ENCODE measurements around the gene EIF2D.

EIF2D gene

GRCh38 chr1:206563367-206564207 lies 48.7 kb downstream of the EIF2D start:
- Histone ChIP-seq H3K9ac (peak overlapping the region; percentile 38), H3K4me2 (peak overlapping the region; percentile 90), H3K4me3 (peak overlapping the region; percentile 55)

GRCh38 chr1:206560007-206560716 lies 52.1 kb downstream of the EIF2D start:
- H4K20me1 ChIP-seq = peaks cover 20% of the 10 kb centered on the region
- H3K4me3 ChIP-seq = peak overlapping the region; percentile 86
- peak overlapping the region; percentile 90 for H3K9ac ChIP-seq
- H3K36me3 ChIP-seq = peaks cover 42% of the 10 kb centered on the region
- H3K4me1 ChIP-seq = peaks cover 76% of the 10 kb centered on the region
- no peak for TF ChIP-seq Cebpa-rat (IDR thresholded peaks at IDR 0.05)
- H3K4me2 ChIP-seq = peak overlapping the region; percentile 90
- no peaks in the 10 kb centered on the region for H3K9me3 ChIP-seq
- H3K27me3 ChIP-seq = no peaks in the 10 kb centered on the region
- H3K27ac ChIP-seq = peak overlapping the region; percentile 93

More at GRCh38 chr1:206563367-206564207, 48.7 kb downstream of the EIF2D start:
- H3K36me3 ChIP-seq = peaks cover 76% of the 10 kb centered on the region
- H3K27me3 ChIP-seq = no peaks in the 10 kb centered on the region
- peaks cover 94% of the 10 kb centered on the region for H3K4me1 ChIP-seq
- TF ChIP-seq Cebpa-rat (IDR thresholded peaks at IDR 0.05) = no peak
- peak overlapping the region; percentile 93 for H3K27ac ChIP-seq
- peaks cover 55% of the 10 kb centered on the region for H4K20me1 ChIP-seq
- H3K9me3 ChIP-seq = no peaks in the 10 kb centered on the region

- H3K9me3 ChIP-seq = no peaks in the 10 kb centered on the region
- peaks cover 36% of the 10 kb centered on the region for H3K36me3 ChIP-seq
- no peaks in the 10 kb centered on the region for H3K27me3 ChIP-seq
- peaks cover 15% of the 10 kb centered on the region for H4K20me1 ChIP-seq
- H3K4me3 ChIP-seq = peak overlapping the region; percentile 86
- H3K9ac ChIP-seq = peak overlapping the region; percentile 90
- H3K4me2 ChIP-seq = peak overlapping the region; percentile 90
- TF ChIP-seq Cebpa-rat (IDR thresholded peaks at IDR 0.05) = no peak
- H3K4me1 ChIP-seq = peaks cover 76% of the 10 kb centered on the region
- peak overlapping the region; percentile 93 for H3K27ac ChIP-seq
Observed at GRCh38 chr1:206559672-206559995, 52.6 kb downstream of the EIF2D start.

- Histone ChIP-seq H3K27ac (peak overlapping the region; percentile 93), H3K4me3 (peak overlapping the region; percentile 86)
Observed at GRCh38 chr1:206558794-206559671, 53.2 kb downstream of the EIF2D start.

GRCh38 chr1:206557636-206558473 lies 54.4 kb downstream of the EIF2D start:
- Histone ChIP-seq H4K20me1 (no peaks in the 10 kb centered on the region), H3K36me3 (peaks cover 25% of the 10 kb centered on the region), H3K27me3 (no peaks in the 10 kb centered on the region), H3K9ac (peak overlapping the region; percentile 90), H3K4me1 (peaks cover 69% of the 10 kb centered on the region), H3K27ac (peak overlapping the region; percentile 93), H3K4me3 (peak overlapping the region; percentile 86), H3K9me3 (no peaks in the 10 kb centered on the region), H3K4me2 (peak overlapping the region; percentile 90)
- TF ChIP-seq Cebpa-rat (IDR thresholded peaks at IDR 0.05) = no peak

More at GRCh38 chr1:206558794-206559671, 53.2 kb downstream of the EIF2D start:
- H3K9me3 ChIP-seq = no peaks in the 10 kb centered on the region
- no peak for TF ChIP-seq Cebpa-rat (IDR thresholded peaks at IDR 0.05)
- H3K27me3 ChIP-seq = no peaks in the 10 kb centered on the region
- H3K4me2 ChIP-seq = peak overlapping the region; percentile 90
- peaks cover 9% of the 10 kb centered on the region for H4K20me1 ChIP-seq
- peaks cover 30% of the 10 kb centered on the region for H3K36me3 ChIP-seq
- peaks cover 76% of the 10 kb centered on the region for H3K4me1 ChIP-seq
- H3K9ac ChIP-seq = peak overlapping the region; percentile 90

- Histone ChIP-seq H3K4me3 (peak overlapping the region; percentile 86), H3K36me3 (peaks cover 20% of the 10 kb centered on the region), H3K9ac (peak overlapping the region; percentile 90), H3K27me3 (no peaks in the 10 kb centered on the region), H3K4me2 (peak overlapping the region; percentile 90), H3K4me1 (peaks cover 67% of the 10 kb centered on the region), H4K20me1 (no peaks in the 10 kb centered on the region), H3K9me3 (no peaks in the 10 kb centered on the region), H3K27ac (peak overlapping the region; percentile 93)
- no peak for TF ChIP-seq Cebpa-rat (IDR thresholded peaks at IDR 0.05)
Observed at GRCh38 chr1:206556750-206557635, 55.3 kb downstream of the EIF2D start.

- no peaks in the 10 kb centered on the region for H3K27me3 ChIP-seq
- peaks cover 67% of the 10 kb centered on the region for H3K4me1 ChIP-seq
- no peak for TF ChIP-seq Cebpa-rat (IDR thresholded peaks at IDR 0.05)
- no peaks in the 10 kb centered on the region for H4K20me1 ChIP-seq
- peak overlapping the region; percentile 90; the same call in 1 of the 2 replicates for H3K9ac ChIP-seq
- H3K27ac ChIP-seq = peak overlapping the region; percentile 67
- H3K4me2 ChIP-seq = peak overlapping the region; percentile 90
- no peaks in the 10 kb centered on the region for H3K9me3 ChIP-seq
- H3K4me3 ChIP-seq = no peak overlapping the region
- peaks cover 20% of the 10 kb centered on the region for H3K36me3 ChIP-seq
Observed at GRCh38 chr1:206556047-206556749, 56.1 kb downstream of the EIF2D start.

All from BLaER1 (cell line).